Measurements from ENCODE around the gene ECHDC3.

The ECHDC3 gene

GRCh38 chr10:11787374-11787773 lies 45.2 kb downstream of the ECHDC3 start:
- DNase-seq = no peak

DNA sequence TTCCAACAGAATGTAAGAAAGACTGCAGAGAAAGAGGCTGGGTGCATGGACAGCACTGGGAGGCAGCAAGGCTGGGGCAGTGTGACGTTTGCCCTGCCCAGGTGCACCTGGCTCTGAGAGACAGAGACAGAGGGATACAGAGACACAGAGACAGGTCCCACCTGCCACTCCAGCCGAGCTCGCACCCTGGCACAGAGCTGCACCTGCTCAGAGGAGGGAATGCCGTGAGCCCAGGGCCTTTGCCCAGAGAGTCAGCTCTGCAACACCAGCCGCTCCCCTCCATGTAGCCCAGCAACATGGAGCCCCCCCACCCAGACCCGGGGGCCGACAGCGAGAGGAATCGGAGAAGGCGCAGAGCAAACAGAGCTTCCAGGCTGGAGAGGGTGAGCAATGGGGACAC lies 45.7 kb downstream of the ECHDC3 start:
- DNase-seq = no peak

- no peak for DNase-seq
Observed at GRCh38 chr10:11789306-11789705, 47.1 kb downstream of the ECHDC3 start.

DNA sequence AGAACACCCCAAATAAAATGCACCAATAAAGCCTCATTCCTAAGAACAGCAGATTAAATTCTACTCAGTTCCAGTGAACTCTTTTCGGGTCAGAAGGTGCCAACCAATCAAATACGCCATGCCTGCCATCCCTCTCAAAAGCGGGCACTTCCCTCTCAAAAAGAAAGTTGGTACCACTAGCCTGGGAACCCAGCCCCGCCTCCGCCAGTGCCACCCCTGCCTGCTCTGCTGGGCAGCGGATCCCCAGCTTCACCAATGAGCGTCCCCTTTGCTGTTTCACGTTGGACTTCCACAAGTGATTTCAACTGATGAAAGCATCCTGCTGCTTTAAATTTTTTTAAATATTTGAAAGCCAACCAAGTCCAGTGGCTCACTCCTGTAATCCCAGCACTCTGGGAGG lies 47.8 kb downstream of the ECHDC3 start:
- no peak for DNase-seq

GRCh38 chr10:11793762-11794479 lies 51.7 kb downstream of the ECHDC3 start:
- DNase-seq = no peak

DNA sequence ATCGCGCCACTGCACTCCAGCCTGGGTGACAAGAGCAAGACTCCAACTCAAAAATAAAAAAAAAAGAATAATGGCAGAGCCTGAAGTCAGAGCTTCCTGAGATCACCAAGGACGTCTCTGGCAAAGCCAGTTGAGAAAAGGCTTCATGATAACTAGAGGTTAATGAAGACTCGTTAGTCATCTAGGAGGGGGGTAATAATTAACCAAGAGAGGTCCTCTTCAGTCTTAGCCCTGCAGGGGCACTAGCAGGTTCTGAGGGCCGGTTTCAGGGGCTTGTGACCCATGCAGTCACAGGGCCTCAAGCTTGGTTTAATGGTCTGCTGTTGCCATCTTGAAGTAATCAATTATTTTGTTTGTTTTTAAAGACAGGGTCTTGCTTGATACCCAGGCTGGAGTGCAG lies 52.4 kb downstream of the ECHDC3 start:
- no peak for DNase-seq

DNA sequence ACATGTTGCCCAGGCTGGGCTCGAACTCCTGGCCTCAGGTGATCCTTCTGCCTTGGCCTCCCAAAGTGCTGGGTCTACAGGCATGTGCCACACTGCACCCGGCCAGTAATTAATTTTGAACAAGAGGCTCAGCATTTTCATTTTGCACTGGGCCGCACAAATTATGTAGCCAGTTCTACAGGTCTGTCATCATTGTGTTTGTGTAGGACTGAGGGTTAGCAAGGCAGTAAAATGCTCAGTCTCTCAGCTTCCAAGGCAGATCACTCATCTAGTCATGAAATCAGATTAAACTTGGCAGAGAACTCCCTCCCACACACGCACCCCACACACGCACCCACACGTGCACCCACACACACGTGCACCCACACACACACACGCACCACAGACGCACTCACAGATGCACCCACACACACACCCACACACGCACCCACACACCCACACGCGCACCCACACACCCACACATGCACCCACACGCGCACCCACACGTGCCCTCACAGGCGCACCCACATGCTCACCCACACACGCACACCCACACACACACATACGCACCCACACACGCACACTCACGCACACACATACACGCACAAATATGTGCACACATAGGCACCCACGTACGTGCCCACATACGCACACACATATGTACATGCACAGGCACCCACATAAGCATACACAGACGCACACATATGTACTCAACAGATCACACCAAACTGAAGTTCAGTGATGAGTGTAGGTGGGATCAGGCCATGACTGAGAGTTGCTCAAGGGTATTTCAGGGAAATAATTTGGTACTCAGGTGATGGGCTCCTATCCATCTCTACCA lies 53.1 kb downstream of the ECHDC3 start:
- DNase-seq = no peak

- DNase-seq = no peak
Observed at GRCh38 chr10:11796474-11796873, 54.3 kb downstream of the ECHDC3 start.

DNA sequence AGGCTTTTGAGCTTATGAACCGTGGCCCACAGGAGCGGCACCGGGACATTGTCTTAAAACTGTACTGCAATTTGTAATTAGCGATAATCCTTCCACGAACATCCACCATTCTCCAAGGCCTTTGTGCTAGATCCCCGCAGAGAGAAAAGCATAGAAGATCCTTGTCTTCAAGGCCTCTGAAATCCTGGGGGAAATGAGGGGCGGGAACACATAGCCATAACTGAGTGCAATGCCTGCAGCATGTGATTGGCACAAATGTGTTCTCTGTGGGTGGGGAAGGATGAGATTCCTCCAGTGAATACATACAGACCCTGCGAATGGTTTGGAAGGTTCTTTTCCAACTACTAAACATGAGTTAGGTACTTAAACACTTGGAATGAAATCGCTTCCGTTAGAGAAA lies 55.1 kb downstream of the ECHDC3 start:
- DNase-seq = no peak

GRCh38 chr10:11797847-11798633 lies 55.9 kb downstream of the ECHDC3 start:
- DNase-seq = no peak

- DNase-seq = no peak
Observed at GRCh38 chr10:11798845-11799735, 56.9 kb downstream of the ECHDC3 start.

GRCh38 chr10:11799736-11800080 lies 57.5 kb downstream of the ECHDC3 start:
- no peak for DNase-seq

DNA sequence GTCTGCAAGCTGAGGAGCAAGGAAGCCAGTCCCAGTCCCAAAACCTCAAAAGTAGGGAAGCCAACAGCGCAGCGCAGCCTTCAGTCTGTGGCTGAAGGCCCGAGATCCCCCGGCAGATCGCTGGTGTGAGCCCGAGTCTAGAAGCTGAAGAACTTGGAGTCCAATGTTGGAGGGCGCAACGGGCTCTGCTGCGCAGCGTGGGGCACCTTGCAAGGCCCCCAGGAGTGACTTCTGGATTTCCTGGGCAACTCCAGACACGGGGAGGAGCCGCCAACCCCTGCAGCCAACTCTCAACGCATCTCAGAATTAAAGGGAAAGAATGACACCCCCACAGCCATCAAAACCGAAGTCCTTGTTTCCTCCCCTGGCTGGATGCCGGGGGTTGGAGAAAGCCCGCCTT lies 62.2 kb downstream of the ECHDC3 start:
- no peak for DNase-seq

- no peak for DNase-seq
Observed at GRCh38 chr10:11805792-11806191, 63.6 kb downstream of the ECHDC3 start.

DNA sequence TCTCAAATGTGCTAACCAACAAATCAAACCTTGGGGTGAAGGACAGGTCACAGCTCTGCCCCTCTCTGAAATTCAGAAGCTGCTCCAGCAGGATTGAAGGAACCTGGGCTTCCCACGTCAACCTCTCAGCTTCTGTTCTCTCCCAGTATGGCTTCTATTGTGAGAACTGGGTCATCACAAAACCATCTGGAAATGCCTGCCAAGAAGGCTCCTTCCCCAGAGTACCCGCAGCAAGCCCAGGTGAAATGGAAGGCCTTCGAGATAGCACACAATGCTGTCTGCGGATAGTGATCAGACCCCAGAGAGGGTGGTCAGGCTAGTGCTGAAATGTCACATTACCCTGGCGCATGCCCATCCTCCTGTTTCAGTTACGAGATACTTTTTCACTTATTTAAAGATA lies 64.5 kb downstream of the ECHDC3 start:
- no peak for DNase-seq

DNA sequence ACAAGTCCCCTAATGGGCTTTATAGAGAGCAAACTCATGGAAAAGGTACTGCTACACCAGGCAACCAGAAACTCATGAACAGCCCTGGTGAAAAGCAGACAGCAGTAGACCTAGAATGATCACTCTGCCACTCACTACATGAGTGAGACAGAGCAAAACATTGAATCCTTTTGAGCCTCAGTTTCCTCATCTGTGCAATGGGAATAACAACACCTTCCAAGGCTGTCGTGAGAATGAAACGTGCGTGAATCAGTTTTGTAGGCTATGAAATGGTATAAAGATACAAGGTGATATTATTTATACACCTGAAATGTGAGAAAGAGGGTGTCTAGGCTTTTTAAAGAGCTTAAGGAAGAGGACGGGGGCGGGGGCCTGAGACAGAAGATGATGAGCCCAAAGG lies 66.6 kb downstream of the ECHDC3 start:
- no peak for DNase-seq

- no peak for DNase-seq
Observed at GRCh38 chr10:11810313-11810766, 68.2 kb downstream of the ECHDC3 start.

GRCh38 chr10:11810973-11811372 lies 68.8 kb downstream of the ECHDC3 start:
- DNase-seq = no peak

DNA sequence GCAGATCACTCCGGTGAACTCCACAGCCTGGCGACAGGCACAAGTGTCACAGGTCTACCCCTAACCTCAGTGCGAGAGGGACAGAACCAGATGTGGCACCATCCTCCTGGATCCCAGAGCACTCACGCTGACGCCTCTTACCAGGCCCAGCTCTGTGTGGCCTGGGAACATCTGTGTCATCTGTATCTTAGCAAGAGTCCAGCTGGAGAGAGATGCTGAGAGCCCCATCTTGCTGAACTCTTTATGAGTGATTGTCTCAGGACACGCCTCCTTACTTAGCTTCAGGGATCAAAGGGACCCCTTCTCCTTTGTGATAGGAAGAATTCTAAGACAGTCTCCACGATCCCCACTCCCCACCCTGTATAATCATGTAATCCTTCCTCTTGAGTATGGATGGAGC lies 71.0 kb downstream of the ECHDC3 start:
- no peak for DNase-seq

All from CD4-positive, alpha-beta T cell treated with Interleukin-4 for 1 hour (primary cell).